Effector CD4-positive, alpha-beta T cell (primary cell): Measurements from ENCODE around the gene GAS1.

ENCODE experiments used
- DNase-seq: peaks from one replicate; pipeline ENCODE4 v3.0.0-alpha.2; 2020

Gene GAS1

DNA sequence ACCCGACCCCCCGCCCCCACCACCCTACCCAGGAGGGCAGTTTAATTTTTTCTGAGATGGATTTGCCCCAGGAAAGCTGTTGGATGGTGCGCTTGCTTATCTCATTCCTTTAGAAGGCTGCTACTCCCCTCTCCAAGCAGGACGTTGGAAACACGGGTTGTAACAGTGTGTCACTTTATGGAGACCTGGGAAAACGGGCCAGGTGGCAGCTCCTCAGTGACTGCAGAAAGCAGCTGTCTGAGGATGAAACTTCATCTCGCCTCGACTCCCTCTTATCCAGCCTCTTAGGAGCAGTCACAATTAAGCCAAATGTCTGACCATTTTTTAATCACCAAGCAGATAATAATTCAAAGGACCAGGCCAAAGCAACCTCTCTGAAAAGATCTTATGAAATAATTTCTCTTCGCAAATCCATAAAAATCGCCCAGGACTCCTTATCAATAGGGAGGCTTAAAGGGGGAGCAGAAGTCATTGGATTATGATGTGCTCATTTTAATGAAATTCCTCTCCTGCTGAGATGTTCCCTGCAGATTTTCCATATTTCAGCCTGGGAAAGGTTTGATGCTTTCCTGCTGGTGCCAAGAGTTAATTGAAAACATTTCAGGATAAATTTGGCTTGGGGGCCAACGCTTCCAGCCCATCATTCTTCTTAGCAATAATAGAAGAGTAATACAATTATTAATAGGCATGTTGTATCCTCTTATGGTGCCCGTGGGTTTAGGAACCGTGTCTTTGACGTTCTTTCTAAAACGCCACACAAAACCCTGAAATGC, 26.0 kb downstream of the GAS1 start:
- no peak for DNase-seq

- DNase-seq: no peak
These were observed 28.8 kb downstream of the GAS1 start for GRCh38 chr9:86918556-86918955.

DNA sequence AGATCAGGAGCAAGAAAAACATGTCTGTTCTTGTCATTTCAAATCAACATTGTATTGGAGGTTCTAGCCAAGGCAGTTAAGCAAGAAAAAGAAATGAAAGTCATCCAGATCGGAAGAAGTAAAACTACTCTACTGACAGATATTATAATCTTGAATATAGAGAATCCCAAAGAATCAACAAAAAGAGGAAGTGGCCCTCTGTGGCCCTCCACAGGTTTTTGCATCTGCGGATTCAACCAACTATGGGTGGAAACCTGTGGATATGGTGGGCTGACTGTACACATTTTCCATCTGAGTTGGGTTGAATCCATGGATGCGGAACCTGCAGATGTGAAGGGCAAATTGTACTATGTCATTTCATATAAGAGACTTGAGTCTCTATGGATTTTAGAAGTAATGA, 35.1 kb downstream of the GAS1 start:
- no peak for DNase-seq

- no peak for DNase-seq
These were observed 37.9 kb downstream of the GAS1 start for GRCh38 chr9:86909388-86909787.

DNA sequence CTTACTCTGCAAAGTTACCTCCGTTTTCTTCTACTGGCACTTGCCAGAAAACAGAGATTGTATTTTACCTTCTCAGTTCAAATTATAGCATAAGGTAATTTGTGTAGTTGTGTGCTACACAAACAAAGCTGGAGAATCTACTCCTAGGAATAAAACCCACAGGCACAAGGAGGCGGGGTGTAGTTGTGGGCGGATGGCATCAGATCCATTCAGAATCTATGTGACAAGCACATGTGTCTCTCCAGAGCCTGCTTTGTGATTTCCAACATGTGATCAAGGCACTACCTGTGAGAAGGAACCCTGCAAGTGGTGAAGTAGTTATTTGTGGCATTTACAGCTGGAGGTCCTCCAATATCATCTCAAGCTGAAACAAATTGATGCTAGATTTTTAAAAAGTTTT, 39.0 kb downstream of the GAS1 start:
- DNase-seq: no peak

DNA sequence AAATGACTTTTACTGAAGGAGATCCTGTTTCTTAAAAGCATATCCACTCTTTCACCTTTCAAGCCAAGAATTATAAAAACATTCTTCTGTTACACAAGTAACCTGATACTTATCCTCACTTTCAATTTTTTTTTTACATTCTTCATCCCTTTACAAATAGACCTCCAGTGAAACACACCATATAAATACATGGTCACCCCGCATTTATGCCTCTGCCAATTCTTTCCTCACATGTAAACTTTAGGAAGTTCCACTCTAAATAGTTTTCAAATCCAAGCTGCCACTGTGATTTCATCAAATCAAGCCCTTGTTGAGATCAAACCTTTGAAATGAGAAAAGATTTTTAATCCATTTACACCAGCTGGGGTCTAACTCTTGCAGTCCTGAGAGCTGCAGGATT, 40.0 kb downstream of the GAS1 start:
- no peak for DNase-seq

DNA sequence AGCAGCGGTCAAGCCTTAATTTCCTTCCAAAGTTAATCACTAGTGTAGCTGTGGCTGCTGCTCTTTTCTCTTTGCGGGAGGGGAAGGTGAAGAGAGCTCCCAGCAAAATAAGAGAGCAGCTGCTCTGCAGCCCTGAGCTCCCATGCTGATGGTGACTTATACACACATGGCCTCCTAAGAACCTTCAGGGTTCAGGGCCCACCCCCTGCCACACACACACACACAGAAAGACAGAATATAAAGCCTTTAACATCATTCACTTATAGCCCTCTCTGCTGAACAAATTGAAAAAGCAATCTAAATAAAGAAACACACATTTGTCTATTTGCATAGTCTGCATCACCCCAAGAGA, 43.6 kb downstream of the GAS1 start:
- DNase-seq: no peak

- no peak for DNase-seq
These were observed 44.1 kb downstream of the GAS1 start for GRCh38 chr9:86902991-86903733.

DNA sequence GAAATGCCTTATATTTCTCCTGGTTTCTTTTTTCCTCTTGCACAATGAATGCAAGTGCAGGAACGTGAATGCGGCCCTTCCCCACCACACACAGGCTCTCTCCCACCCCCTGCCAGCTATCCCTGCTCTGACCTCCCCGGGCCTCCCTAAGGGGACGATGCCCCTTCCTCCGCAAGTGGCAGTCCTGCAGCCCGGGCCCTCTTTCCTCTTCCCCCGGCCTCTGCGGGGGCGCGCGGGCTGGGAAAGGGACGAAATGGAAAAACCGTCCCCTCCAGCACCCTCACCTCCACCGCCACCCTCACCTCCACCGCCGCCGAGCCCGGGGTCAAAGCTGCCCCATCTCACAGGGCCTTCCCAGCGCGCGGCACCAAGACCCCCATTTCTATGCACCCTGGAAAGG, 44.7 kb downstream of the GAS1 start:
- no peak for DNase-seq

GRCh38 chr9:86902176-86902575, 45.1 kb downstream of the GAS1 start:
- no peak for DNase-seq

DNA sequence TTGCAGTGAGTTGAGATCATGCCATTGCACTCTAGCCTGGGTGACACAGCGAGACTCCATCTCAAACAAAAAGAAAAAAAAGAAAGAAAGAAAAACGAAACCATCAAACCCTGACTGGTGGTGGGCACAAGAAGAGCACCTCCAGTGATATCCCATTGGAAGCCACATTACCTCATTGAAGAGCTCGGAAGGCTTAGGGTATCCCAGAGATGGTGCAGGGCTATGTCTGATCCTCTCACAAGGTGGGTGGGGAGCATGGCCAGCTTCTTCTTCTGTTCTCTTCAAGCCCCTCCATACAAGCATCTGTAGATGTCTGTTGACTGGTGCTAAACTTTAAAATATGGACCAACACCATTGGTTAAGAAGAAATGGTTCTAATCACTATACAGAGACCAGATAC, 45.8 kb downstream of the GAS1 start:
- no peak for DNase-seq
